HCT116 (cell line): Measurements from ENCODE around the gene PCP2. TPM values are rescaled to one million over a fixed set of nuclear protein-coding genes. Genes with fewer than 3 reads are reported as not detected.

Experiments
- ATAC-seq: fragments of 200-7000 bp; cut with Tn5 transposase; 2 replicates; pipeline ENCODE4 v1.9.1; 2020; ENCODE audit warnings: mild to moderate bottlenecking, moderate library complexity
- BruUV-seq: library from RNA; stranded (reverse); fragments of 400-500 nt; replicated peaks from 2 replicates; lab custom pipeline; 2021; lab: Mats Ljungman, UMichigan
- CTCF ChIA-PET: fragments of 300-600 bp; sonication (Branson Sonifier 250); formaldehyde crosslinking; loops from one replicate; lab custom pipeline; 2021; ENCODE audit warnings: antibody characterized with exemption; lab: Charles Lee
- POLR2A ChIA-PET: fragments of 300-600, 350-600 bp; sonication (Branson Sonifier 250); formaldehyde crosslinking; loops from one replicate; lab custom pipeline; 2021; ENCODE audit warnings: antibody characterized with exemption; lab: Charles Lee
- RAD21 ChIA-PET, 2 experiments: fragments of 300-600 bp; sonication (Branson Sonifier 250); formaldehyde crosslinking; loops; one replicate each; lab custom pipeline; 2023; ENCODE audit warnings: low total read pairs in 2 of 2; ENCODE audit not compliant: uncharacterized antibody in 2 of 2, unreplicated experiment in 2 of 2, low non-redundant PET in 1 of 2; lab: Charles Lee
- DNase-seq: peaks from one replicate; pipeline ENCODE4 v3.0.0-alpha.2; 2010; ENCODE audit warnings: low read depth, low spot score
- H2AFZ ChIP-seq: fragments of 200-600 bp; shearing (Covaris generic), sonication (generic); 2 replicates; pipeline ENCODE4 v1.6.1; 2017; ENCODE audit warnings: low read depth, mixed run types, mixed read lengths, antibody characterized with exemption, low read length; ENCODE audit not compliant: poor library complexity, severe bottlenecking
- H3K27ac ChIP-seq: 2 replicates; pipeline ENCODE4 v1.5.1; 2012; ENCODE audit warnings: low read depth, low read length
- H3K27me3 ChIP-seq: fragments of 200-600 bp; sonication (generic); 2 replicates; pipeline ENCODE4 v1.6.1; 2016; ENCODE audit warnings: mixed run types, low read length, mixed read lengths; ENCODE audit not compliant: insufficient read depth
- H3K36me3 ChIP-seq, 2 experiments: fragments of 200-500 bp in 1 of 2; fragments of 200-600 bp in 1 of 2; sonication (Bioruptor generic) in 1 of 2; sonication (generic) in 1 of 2; 2 replicates each; pipeline versions ENCODE4 v1.5.1 to v1.6.1; 2014 to 2016; ENCODE audit warnings: low read length in 2 of 2, inconsistent platforms in 1 of 2, mixed read lengths in 1 of 2, mixed run types in 1 of 2; ENCODE audit not compliant: insufficient read depth in 2 of 2, control insufficient read depth in 1 of 2
- H3K4me1 ChIP-seq, 2 experiments: fragments of 200-600 bp in 1 of 2; sonication (generic) in 1 of 2; 2 replicates each; pipeline versions ENCODE4 v1.5.1 to v1.6.1; 2012 to 2017; ENCODE audit warnings: low read length in 2 of 2, inconsistent platforms in 1 of 2, mild to moderate bottlenecking in 1 of 2, mixed read lengths in 1 of 2, mixed run types in 1 of 2, moderate library complexity in 1 of 2; ENCODE audit not compliant: insufficient read depth in 2 of 2, control insufficient read depth in 1 of 2
- H3K4me2 ChIP-seq: fragments of 200-600 bp; sonication (generic); 2 replicates; pipeline ENCODE4 v1.6.1; 2017; ENCODE audit warnings: mixed run types, low read length, mixed read lengths
- H3K4me3 ChIP-seq, 2 experiments: fragments of 200-600 bp in 1 of 2; sonication (generic) in 1 of 2; replicated peaks in 1 of 2; 2 replicates each; pipeline ENCODE4 v1.5.1; 2011 to 2016; ENCODE audit warnings: low read length in 2 of 2, control low read depth in 1 of 2, low read depth in 1 of 2, mild to moderate bottlenecking in 1 of 2, mixed read lengths in 1 of 2, mixed run types in 1 of 2
- H3K79me2 ChIP-seq: fragments of 200-600 bp; sonication (generic); 2 replicates; pipeline ENCODE4 v1.6.1; 2017; ENCODE audit warnings: mild to moderate bottlenecking, mixed run types, low read length, moderate library complexity, mixed read lengths; ENCODE audit not compliant: insufficient read depth
- H3K9ac ChIP-seq: fragments of 200-600 bp; sonication (generic); 2 replicates; pipeline ENCODE4 v1.6.1; 2016; ENCODE audit warnings: low read length, mixed read lengths
- H3K9me2 ChIP-seq: fragments of 200-600 bp; sonication (generic), shearing (Covaris generic); 2 replicates; pipeline ENCODE4 v1.6.1; 2017; ENCODE audit warnings: mixed run types, mild to moderate bottlenecking, moderate library complexity; ENCODE audit not compliant: insufficient read depth
- H3K9me3 ChIP-seq, 2 experiments: fragments of 200-500 bp in 1 of 2; fragments of 200-600 bp in 1 of 2; sonication (Bioruptor generic) in 1 of 2; sonication (generic) in 1 of 2; 2 replicates each; pipeline ENCODE4 v1.6.1; 2014 to 2017; ENCODE audit warnings: low read length in 2 of 2, mixed read lengths in 2 of 2, inconsistent platforms in 1 of 2, low read depth in 1 of 2, mild to moderate bottlenecking in 1 of 2, mixed run types in 1 of 2, moderate library complexity in 1 of 2; ENCODE audit not compliant: control insufficient read depth in 1 of 2, insufficient read depth in 1 of 2
- H4K20me1 ChIP-seq: fragments of 200-600 bp; sonication (generic), shearing (Covaris generic); 2 replicates; pipeline ENCODE4 v1.6.1; 2017; ENCODE audit warnings: mixed run types, mild to moderate bottlenecking, moderate library complexity; ENCODE audit not compliant: insufficient read depth
- CEBPB ChIP-seq: IDR thresholded peaks from 2 replicates; pipeline ENCODE4 v1.6.1; 2012; ENCODE audit warnings: low read depth
- ELF1 ChIP-seq: IDR thresholded peaks from 2 replicates; pipeline ENCODE4 v1.6.1; 2012; ENCODE audit warnings: low read depth, borderline replicate concordance
- EZH2 ChIP-seq: fragments of 200-600 bp; sonication (generic); IDR thresholded peaks from 2 replicates; pipeline ENCODE4 v1.6.1; 2017; ENCODE audit warnings: antibody characterized with exemption, mixed run types
- EZH2phosphoT487 ChIP-seq: fragments of 200-600 bp; IDR thresholded peaks from 2 replicates; pipeline ENCODE4 v1.6.1; 2018; ENCODE audit warnings: antibody characterized with exemption, borderline replicate concordance
- FOSL1 ChIP-seq: IDR thresholded peaks from 2 replicates; pipeline ENCODE4 v1.6.1; 2012; ENCODE audit warnings: low read depth
- JUND ChIP-seq: IDR thresholded peaks from 2 replicates; pipeline ENCODE4 v1.6.1; 2012
- POLR2AphosphoS5 ChIP-seq: IDR thresholded peaks from 2 replicates; pipeline ENCODE4 v1.6.1; 2011; ENCODE audit warnings: mild to moderate bottlenecking, low read depth, low read length, moderate library complexity
- RAD21 ChIP-seq: IDR thresholded peaks from 2 replicates; pipeline ENCODE4 v1.6.1; 2012; ENCODE audit warnings: low read depth, mild to moderate bottlenecking
- SIN3A ChIP-seq: IDR thresholded peaks from 2 replicates; pipeline ENCODE4 v1.6.1; 2012; ENCODE audit warnings: low read depth
- SRF ChIP-seq: IDR thresholded peaks from 2 replicates; pipeline ENCODE4 v1.6.1; 2012; ENCODE audit warnings: low read depth
- YY1 ChIP-seq: IDR thresholded peaks from 2 replicates; pipeline ENCODE4 v1.6.1; 2011; ENCODE audit warnings: low read length, low read depth, moderate library complexity, mild to moderate bottlenecking; ENCODE audit not compliant: insufficient replicate concordance; ENCODE audit errors: extremely low read depth
- ZFX ChIP-seq: fragments of 450-650 bp; IDR thresholded peaks from 2 replicates; pipeline ENCODE4 v1.6.1; 2017
- ZNF274 ChIP-seq: fragments of 200-500 bp; sonication (Bioruptor generic); IDR thresholded peaks from 2 replicates; pipeline ENCODE4 v1.6.1; 2014; ENCODE audit warnings: mild to moderate bottlenecking, low read depth, low read length, inconsistent platforms
- intact Hi-C: fragments of 100-400 bp; cut with micrococcal nuclease; formaldehyde crosslinking; loops from 2 replicates; pipeline ENCODE4 v1.10.0; 2022
- total RNA-seq: library from RNA; stranded (reverse); gene quantifications from one replicate; pipeline ENCODE4 v1.2.1, GENCODE V29; 2021; ENCODE audit not compliant: unreplicated experiment
- TF ChIP-seq, protein P1 (sequence below): IDR thresholded peaks from 2 replicates; pipeline ENCODE4 v1.6.1; 2012
- TF ChIP-seq, protein P2 (sequence below): IDR thresholded peaks from 2 replicates; pipeline ENCODE4 v1.6.1; 2012; ENCODE audit warnings: low read depth
- TF ChIP-seq, protein P3 (sequence below): IDR thresholded peaks from 2 replicates; pipeline ENCODE4 v1.6.1; 2011; ENCODE audit warnings: mild to moderate bottlenecking, low read length, moderate library complexity; ENCODE audit not compliant: insufficient replicate concordance; ENCODE audit errors: extremely low read depth
- TF ChIP-seq, protein P4 (sequence below), 3 experiments: fragments of 200-600 bp in 1 of 3; sonication (generic) in 1 of 3; IDR thresholded peaks in 2 of 3; conservative IDR thresholded peaks in 1 of 3; 2 replicates each; pipeline ENCODE4 v1.5.1; 2012 to 2017; ENCODE audit warnings: low read depth in 2 of 3, low read length in 2 of 3, antibody characterized with exemption in 1 of 3, borderline replicate concordance in 1 of 3, control low read depth in 1 of 3, mild to moderate bottlenecking in 1 of 3, mixed read lengths in 1 of 3, mixed run types in 1 of 3, moderate library complexity in 1 of 3; ENCODE audit not compliant: insufficient read depth in 1 of 3

PCP2 gene
- total RNA-seq, 1 experiment from 2014 or later, result 0.32 TPM

DNA sequence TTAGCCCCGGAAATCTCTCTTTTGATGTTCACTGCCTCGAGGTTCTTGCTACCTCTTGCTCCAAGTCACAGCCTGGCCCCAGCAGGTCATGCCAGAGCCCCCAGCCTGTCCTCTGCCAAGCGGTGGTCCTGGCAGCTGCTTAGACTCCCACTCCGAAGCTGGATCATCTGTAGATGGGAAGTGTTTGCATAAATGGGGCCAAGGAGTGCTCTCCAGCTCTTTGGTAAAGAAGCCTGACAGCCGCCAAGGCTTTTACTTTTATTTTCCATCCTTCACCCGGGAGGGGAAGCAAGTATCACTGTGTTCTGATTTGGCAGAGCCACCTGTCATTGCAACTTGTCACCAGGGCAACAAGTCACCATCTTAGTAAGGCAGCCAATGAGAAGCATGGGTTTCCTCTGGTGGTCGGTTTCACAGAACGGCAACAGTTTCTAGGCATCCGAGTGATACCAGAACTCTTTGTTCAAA, 24.7 kb upstream of the PCP2 start (continued):
- TF ChIP-seq SIN3A, result no peak
- TF ChIP-seq YY1, result no peak
- TF ChIP-seq FOSL1, result no peak

DNA sequence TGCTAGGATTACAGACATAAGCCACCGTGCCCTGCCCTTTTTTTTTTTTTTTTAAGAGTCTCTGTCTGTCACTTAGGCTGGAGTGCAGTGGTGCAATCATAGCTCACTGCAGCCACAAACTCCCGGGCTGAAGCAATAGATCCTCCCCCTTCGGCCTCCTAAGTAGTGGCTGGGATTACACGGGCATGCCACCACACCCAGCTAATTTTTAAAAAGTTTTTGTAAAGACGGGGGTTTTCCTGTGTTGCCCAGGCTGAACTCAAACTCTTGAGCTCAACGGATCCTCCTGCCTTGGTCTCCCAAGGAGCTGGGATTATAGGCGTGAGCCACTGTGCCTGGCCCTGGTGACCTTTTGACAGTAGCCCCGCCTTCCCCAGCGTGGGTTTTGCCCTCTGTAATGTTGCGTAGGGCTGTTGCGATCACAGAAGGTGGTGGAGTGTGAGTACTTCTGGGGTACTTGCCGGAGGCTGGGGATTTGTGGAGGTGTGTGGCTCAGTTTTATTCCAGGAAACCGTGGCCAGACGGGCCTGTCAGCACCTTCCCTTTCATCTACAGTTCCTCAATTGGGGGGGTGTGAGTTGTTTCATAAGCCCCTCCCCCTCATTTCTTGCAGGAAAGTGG, 23.7 kb upstream of the PCP2 start:
- no peaks in the 10 kb centered on the region for H3K36me3 ChIP-seq
- ChIA-PET CTCF (no interaction called here), POLR2A (no interaction called here), RAD21 (no interaction called here)
- no peaks in the 10 kb centered on the region for H3K79me2 ChIP-seq
- H3K4me1 ChIP-seq, result peaks cover 2 to 7% of the 10 kb centered on the region in 2 experiments
- H3K4me3 ChIP-seq, result no peak overlapping the region
- H3K9ac ChIP-seq, result no peak overlapping the region
- intact Hi-C loops, result no loop called here
- H3K27ac ChIP-seq, result no peak overlapping the region
- no peak overlapping the region for H3K4me2 ChIP-seq
- H4K20me1 ChIP-seq, result no peaks in the 10 kb centered on the region
- no peak overlapping the region for H2AFZ ChIP-seq
- DNase-seq, result no peak
- BruUV-seq, result no TSS peak
- no peaks in the 10 kb centered on the region for H3K9me2 ChIP-seq
- ATAC-seq, result no peak
- H3K9me3 ChIP-seq, result no peaks in the 10 kb centered on the region
- no peaks in the 10 kb centered on the region for H3K27me3 ChIP-seq
- TF ChIP-seq, protein P1, sequence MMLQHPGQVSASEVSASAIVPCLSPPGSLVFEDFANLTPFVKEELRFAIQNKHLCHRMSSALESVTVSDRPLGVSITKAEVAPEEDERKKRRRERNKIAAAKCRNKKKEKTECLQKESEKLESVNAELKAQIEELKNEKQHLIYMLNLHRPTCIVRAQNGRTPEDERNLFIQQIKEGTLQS, result no peak
- TF ChIP-seq, protein P2, sequence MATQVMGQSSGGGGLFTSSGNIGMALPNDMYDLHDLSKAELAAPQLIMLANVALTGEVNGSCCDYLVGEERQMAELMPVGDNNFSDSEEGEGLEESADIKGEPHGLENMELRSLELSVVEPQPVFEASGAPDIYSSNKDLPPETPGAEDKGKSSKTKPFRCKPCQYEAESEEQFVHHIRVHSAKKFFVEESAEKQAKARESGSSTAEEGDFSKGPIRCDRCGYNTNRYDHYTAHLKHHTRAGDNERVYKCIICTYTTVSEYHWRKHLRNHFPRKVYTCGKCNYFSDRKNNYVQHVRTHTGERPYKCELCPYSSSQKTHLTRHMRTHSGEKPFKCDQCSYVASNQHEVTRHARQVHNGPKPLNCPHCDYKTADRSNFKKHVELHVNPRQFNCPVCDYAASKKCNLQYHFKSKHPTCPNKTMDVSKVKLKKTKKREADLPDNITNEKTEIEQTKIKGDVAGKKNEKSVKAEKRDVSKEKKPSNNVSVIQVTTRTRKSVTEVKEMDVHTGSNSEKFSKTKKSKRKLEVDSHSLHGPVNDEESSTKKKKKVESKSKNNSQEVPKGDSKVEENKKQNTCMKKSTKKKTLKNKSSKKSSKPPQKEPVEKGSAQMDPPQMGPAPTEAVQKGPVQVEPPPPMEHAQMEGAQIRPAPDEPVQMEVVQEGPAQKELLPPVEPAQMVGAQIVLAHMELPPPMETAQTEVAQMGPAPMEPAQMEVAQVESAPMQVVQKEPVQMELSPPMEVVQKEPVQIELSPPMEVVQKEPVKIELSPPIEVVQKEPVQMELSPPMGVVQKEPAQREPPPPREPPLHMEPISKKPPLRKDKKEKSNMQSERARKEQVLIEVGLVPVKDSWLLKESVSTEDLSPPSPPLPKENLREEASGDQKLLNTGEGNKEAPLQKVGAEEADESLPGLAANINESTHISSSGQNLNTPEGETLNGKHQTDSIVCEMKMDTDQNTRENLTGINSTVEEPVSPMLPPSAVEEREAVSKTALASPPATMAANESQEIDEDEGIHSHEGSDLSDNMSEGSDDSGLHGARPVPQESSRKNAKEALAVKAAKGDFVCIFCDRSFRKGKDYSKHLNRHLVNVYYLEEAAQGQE, result no peak
- TF ChIP-seq RAD21 (no peak), ZFX (no peak), EZH2phosphoT487 (no peak), ZNF274 (no peak), CEBPB (no peak), EZH2 (no peak), SRF (no peak), JUND (no peak), YY1 (no peak), ELF1 (no peak), FOSL1 (no peak), POLR2AphosphoS5 (no peak)
- TF ChIP-seq, protein P3, sequence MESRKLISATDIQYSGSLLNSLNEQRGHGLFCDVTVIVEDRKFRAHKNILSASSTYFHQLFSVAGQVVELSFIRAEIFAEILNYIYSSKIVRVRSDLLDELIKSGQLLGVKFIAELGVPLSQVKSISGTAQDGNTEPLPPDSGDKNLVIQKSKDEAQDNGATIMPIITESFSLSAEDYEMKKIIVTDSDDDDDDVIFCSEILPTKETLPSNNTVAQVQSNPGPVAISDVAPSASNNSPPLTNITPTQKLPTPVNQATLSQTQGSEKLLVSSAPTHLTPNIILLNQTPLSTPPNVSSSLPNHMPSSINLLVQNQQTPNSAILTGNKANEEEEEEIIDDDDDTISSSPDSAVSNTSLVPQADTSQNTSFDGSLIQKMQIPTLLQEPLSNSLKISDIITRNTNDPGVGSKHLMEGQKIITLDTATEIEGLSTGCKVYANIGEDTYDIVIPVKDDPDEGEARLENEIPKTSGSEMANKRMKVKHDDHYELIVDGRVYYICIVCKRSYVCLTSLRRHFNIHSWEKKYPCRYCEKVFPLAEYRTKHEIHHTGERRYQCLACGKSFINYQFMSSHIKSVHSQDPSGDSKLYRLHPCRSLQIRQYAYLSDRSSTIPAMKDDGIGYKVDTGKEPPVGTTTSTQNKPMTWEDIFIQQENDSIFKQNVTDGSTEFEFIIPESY, result no peak
- TF ChIP-seq, protein P4, sequence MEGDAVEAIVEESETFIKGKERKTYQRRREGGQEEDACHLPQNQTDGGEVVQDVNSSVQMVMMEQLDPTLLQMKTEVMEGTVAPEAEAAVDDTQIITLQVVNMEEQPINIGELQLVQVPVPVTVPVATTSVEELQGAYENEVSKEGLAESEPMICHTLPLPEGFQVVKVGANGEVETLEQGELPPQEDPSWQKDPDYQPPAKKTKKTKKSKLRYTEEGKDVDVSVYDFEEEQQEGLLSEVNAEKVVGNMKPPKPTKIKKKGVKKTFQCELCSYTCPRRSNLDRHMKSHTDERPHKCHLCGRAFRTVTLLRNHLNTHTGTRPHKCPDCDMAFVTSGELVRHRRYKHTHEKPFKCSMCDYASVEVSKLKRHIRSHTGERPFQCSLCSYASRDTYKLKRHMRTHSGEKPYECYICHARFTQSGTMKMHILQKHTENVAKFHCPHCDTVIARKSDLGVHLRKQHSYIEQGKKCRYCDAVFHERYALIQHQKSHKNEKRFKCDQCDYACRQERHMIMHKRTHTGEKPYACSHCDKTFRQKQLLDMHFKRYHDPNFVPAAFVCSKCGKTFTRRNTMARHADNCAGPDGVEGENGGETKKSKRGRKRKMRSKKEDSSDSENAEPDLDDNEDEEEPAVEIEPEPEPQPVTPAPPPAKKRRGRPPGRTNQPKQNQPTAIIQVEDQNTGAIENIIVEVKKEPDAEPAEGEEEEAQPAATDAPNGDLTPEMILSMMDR (IDR thresholded peaks at IDR 0.05 in 2 of 3, conservative IDR thresholded peaks at IDR 0.05 in 1 of 3; ENCODE audit: borderline replicate concordance in 1 of 3, insufficient read depth in 1 of 3, low read depth in 2 of 3, low read length in 2 of 3), result no peak
